H9 (cell line): Measurements from ENCODE around the gene RANBP3. TPM values are rescaled to one million over a fixed set of nuclear protein-coding genes. Genes with fewer than 3 reads are reported as not detected.

Source experiments
- DNase-seq: peaks from one replicate; pipeline ENCODE4 v3.0.0-alpha.2; 2017
- H2AFZ ChIP-seq: one replicate; pipeline ENCODE4 v1.6.1; 2013; ENCODE audit warnings: mild to moderate bottlenecking, low read length, control low read depth, moderate library complexity
- H2AK5ac ChIP-seq: 2 replicates; pipeline ENCODE4 v1.6.1; 2013; ENCODE audit warnings: low read length, control low read depth, mixed read lengths; ENCODE audit not compliant: insufficient read length
- H2BK120ac ChIP-seq: one replicate; pipeline ENCODE4 v1.6.1; 2013; ENCODE audit warnings: low read depth, mild to moderate bottlenecking, low read length, control low read depth, inconsistent platforms; ENCODE audit not compliant: poor library complexity, severe bottlenecking
- H2BK12ac ChIP-seq: 2 replicates; pipeline ENCODE4 v1.6.1; 2013; ENCODE audit warnings: low read length, control low read depth, mixed read lengths, low read depth; ENCODE audit not compliant: insufficient read length
- H2BK15ac ChIP-seq: 2 replicates; pipeline ENCODE4 v1.6.1; 2013; ENCODE audit warnings: low read depth, low read length, control low read depth
- H2BK20ac ChIP-seq: one replicate; pipeline ENCODE4 v1.6.1; 2013; ENCODE audit warnings: low read depth, mild to moderate bottlenecking, low read length, control low read depth, inconsistent platforms; ENCODE audit not compliant: poor library complexity, severe bottlenecking
- H2BK5ac ChIP-seq: 2 replicates; pipeline ENCODE4 v1.6.1; 2013; ENCODE audit warnings: low read length, control low read depth, mixed read lengths; ENCODE audit not compliant: insufficient read length
- H3K14ac ChIP-seq: 2 replicates; pipeline ENCODE4 v1.6.1; 2013; ENCODE audit warnings: low read length, control low read depth; ENCODE audit not compliant: insufficient read depth
- H3K18ac ChIP-seq: 2 replicates; pipeline ENCODE4 v1.6.1; 2013; ENCODE audit warnings: low read depth, mild to moderate bottlenecking, mixed read lengths, low read length, control low read depth; ENCODE audit not compliant: insufficient read length
- H3K23ac ChIP-seq: 2 replicates; pipeline ENCODE4 v1.6.1; 2013; ENCODE audit warnings: low read length, control low read depth, mixed read lengths, low read depth; ENCODE audit not compliant: insufficient read length
- H3K23me2 ChIP-seq: 2 replicates; pipeline ENCODE4 v1.6.1; 2013; ENCODE audit warnings: low read depth, mild to moderate bottlenecking, mixed read lengths, low read length, control low read depth; ENCODE audit not compliant: insufficient read length, poor library complexity, severe bottlenecking
- H3K27ac ChIP-seq: 2 replicates; pipeline ENCODE4 v1.5.1; 2013; ENCODE audit warnings: low read length, control low read depth, mixed read lengths, low read depth; ENCODE audit not compliant: insufficient read length
- H3K27me3 ChIP-seq: 2 replicates; pipeline ENCODE4 v1.6.1; 2013; ENCODE audit warnings: low read length, control low read depth, inconsistent platforms; ENCODE audit not compliant: insufficient read depth
- H3K4ac ChIP-seq: 2 replicates; pipeline ENCODE4 v1.6.1; 2013; ENCODE audit warnings: low read depth, mild to moderate bottlenecking, control low read depth, inconsistent platforms, low read length, moderate library complexity
- H3K4me1 ChIP-seq: 2 replicates; pipeline ENCODE4 v1.6.1; 2013; ENCODE audit warnings: low read length, control low read depth, inconsistent platforms; ENCODE audit not compliant: insufficient read depth
- H3K4me2 ChIP-seq: 2 replicates; pipeline ENCODE4 v1.6.1; 2013; ENCODE audit warnings: low read length, control low read depth, mixed read lengths; ENCODE audit not compliant: insufficient read length, insufficient read depth
- H3K56ac ChIP-seq: 2 replicates; pipeline ENCODE4 v1.6.1; 2013; ENCODE audit warnings: low read depth, mild to moderate bottlenecking, mixed read lengths, low read length, control low read depth; ENCODE audit not compliant: insufficient read length
- H3K79me1 ChIP-seq: 2 replicates; pipeline ENCODE4 v1.6.1; 2013; ENCODE audit warnings: low read depth, mild to moderate bottlenecking, moderate library complexity, low read length, control low read depth, inconsistent platforms; ENCODE audit not compliant: insufficient read depth, poor library complexity, severe bottlenecking
- H3K79me2 ChIP-seq: 2 replicates; pipeline ENCODE4 v1.6.1; 2013; ENCODE audit warnings: low read length, control low read depth, inconsistent platforms; ENCODE audit not compliant: insufficient read depth
- H3K9ac ChIP-seq: 2 replicates; pipeline ENCODE4 v1.6.1; 2013; ENCODE audit warnings: low read length, control low read depth, mixed read lengths; ENCODE audit not compliant: insufficient read length; ENCODE audit errors: extremely low read depth
- H3K9me3 ChIP-seq: one replicate; pipeline ENCODE4 v1.6.1; 2013; ENCODE audit warnings: low read depth, low read length, inconsistent platforms; ENCODE audit not compliant: control insufficient read depth
- H3T11ph ChIP-seq: one replicate; pipeline ENCODE4 v1.6.1; 2013; ENCODE audit warnings: mild to moderate bottlenecking, low read length, control low read depth, inconsistent platforms
- H4K20me1 ChIP-seq: one replicate; pipeline ENCODE4 v1.6.1; 2013; ENCODE audit not compliant: control insufficient read depth, insufficient read length, insufficient read depth
- H4K5ac ChIP-seq: 2 replicates; pipeline ENCODE4 v1.6.1; 2013; ENCODE audit warnings: low read depth, mild to moderate bottlenecking, mixed read lengths, low read length, control low read depth; ENCODE audit not compliant: insufficient read length
- H4K8ac ChIP-seq: replicated peaks from 2 replicates; pipeline ENCODE4 v1.6.1; 2013; ENCODE audit warnings: low read length, control low read depth, mixed read lengths, low read depth; ENCODE audit not compliant: insufficient read length
- H4K91ac ChIP-seq: 2 replicates; pipeline ENCODE4 v1.6.1; 2013; ENCODE audit warnings: low read depth, mild to moderate bottlenecking, moderate library complexity, mixed read lengths, low read length, control low read depth; ENCODE audit not compliant: insufficient read length
- H3K27ac Mint-ChIP-seq, 3 experiments: 2 replicates in 2 of 3; 3 replicates in 1 of 3; pipeline ENCODE4 v1.8.0; 2020 to 2021; ENCODE audit warnings: mixed read lengths in 3 of 3, mild to moderate bottlenecking in 1 of 3, moderate library complexity in 1 of 3
- H3K27me3 Mint-ChIP-seq: 2 replicates; pipeline ENCODE4 v1.8.0; 2021; ENCODE audit warnings: low read depth, mild to moderate bottlenecking, moderate library complexity, mixed read lengths
- H3K36me3 Mint-ChIP-seq, 3 experiments: 2 replicates in 2 of 3; 3 replicates in 1 of 3; pipeline ENCODE4 v1.8.0; 2020 to 2021; ENCODE audit warnings: low read depth in 3 of 3, mixed read lengths in 3 of 3; ENCODE audit not compliant: insufficient read depth in 1 of 3
- H3K4me1 Mint-ChIP-seq, 2 experiments: 2 replicates each; pipeline ENCODE4 v1.8.0; 2020; ENCODE audit warnings: mixed read lengths in 2 of 2
- H3K4me3 Mint-ChIP-seq, 2 experiments: 2 replicates in 1 of 2; 3 replicates in 1 of 2; pipeline ENCODE4 v1.8.0; 2020 to 2021; ENCODE audit warnings: mild to moderate bottlenecking in 2 of 2, mixed read lengths in 2 of 2, moderate library complexity in 1 of 2
- H3K9me3 Mint-ChIP-seq, 2 experiments: 2 replicates in 1 of 2; 3 replicates in 1 of 2; pipeline ENCODE4 v1.8.0; 2020; ENCODE audit warnings: mild to moderate bottlenecking in 2 of 2, mixed read lengths in 2 of 2, moderate library complexity in 1 of 2
- WGBS: extraction: QIAGEN DNeasy Blood & Tissue Kit; methylation state at CpG from one replicate; pipeline ENCODE4 v1.1.7; 2013; ENCODE audit warnings: missing lambda C conversion rate, low lambda C conversion rate, mixed read lengths; ENCODE audit not compliant: insufficient read length; ENCODE audit errors: extremely low coverage; 5-methylcytosine and 5-hydroxymethylcytosine counted together
- total RNA-seq: library from RNA; stranded (reverse); gene quantifications from 2 replicates; pipeline ENCODE4 v1.2.1, GENCODE V29; 2021
- TF ChIP-seq, protein P1 (sequence below): fragments of 200-600 bp; sonication (generic); conservative IDR thresholded peaks from 3 replicates; pipeline ENCODE4 v1.8.0; 2021; ENCODE audit warnings: antibody characterized with exemption, mild to moderate bottlenecking

The RANBP3 gene
- total RNA-seq, 1 experiment from 2014 or later, result 86.5 TPM

DNA sequence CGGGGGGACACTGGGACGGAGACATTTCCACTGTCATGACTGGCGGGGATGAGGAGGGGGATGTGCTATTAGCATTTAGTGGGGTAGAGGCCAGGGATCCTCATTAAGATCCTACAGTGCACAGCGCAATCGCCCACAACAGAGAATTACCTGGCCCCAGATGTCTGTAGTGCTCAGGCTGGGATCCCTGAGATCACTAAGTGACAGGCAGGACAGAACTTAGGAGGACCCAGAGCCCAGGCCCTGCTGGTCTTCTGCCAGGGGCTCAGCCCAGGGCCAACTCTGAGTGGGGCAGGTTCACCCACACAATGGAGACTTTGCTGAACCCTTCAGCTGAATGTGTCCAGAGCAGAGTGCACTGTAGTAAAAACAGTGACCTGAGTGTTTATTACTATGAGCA lies 4.6 kb downstream of the RANBP3 start:
- Histone ChIP-seq H3K79me2 (peaks cover 60% of the 10 kb centered on the region), H4K20me1 (no peaks in the 10 kb centered on the region), H3K9me3 (no peaks in the 10 kb centered on the region), H4K5ac (no peak overlapping the region), H3K18ac (no peak overlapping the region), H2BK15ac (no peak overlapping the region), H3K9ac (no peak overlapping the region), H3T11ph (no peak overlapping the region), H3K4ac (no peak overlapping the region), H2AK5ac (no peak overlapping the region), H3K4me2 (no peak overlapping the region), H3K4me1 (peaks cover 4% of the 10 kb centered on the region; the same call in 1 of the 2 replicates), H2BK5ac (no peak overlapping the region), H2AFZ (no peak overlapping the region), H3K56ac (no peak overlapping the region), H2BK12ac (no peak overlapping the region), H3K27ac (no peak overlapping the region), H4K91ac (no peak overlapping the region), H2BK20ac (no peak overlapping the region), H3K23ac (no peak overlapping the region), H3K14ac (no peak overlapping the region), H3K23me2 (peaks cover 7% of the 10 kb centered on the region), H3K27me3 (no peaks in the 10 kb centered on the region; the same call in 1 of the 2 replicates), H4K8ac (no peak overlapping the region), H2BK120ac (no peak overlapping the region), H3K79me1 (peaks cover 40% of the 10 kb centered on the region)
- no CpG with 5 or more reads among the region's 5 CpGs for WGBS
- TF ChIP-seq, protein P1, sequence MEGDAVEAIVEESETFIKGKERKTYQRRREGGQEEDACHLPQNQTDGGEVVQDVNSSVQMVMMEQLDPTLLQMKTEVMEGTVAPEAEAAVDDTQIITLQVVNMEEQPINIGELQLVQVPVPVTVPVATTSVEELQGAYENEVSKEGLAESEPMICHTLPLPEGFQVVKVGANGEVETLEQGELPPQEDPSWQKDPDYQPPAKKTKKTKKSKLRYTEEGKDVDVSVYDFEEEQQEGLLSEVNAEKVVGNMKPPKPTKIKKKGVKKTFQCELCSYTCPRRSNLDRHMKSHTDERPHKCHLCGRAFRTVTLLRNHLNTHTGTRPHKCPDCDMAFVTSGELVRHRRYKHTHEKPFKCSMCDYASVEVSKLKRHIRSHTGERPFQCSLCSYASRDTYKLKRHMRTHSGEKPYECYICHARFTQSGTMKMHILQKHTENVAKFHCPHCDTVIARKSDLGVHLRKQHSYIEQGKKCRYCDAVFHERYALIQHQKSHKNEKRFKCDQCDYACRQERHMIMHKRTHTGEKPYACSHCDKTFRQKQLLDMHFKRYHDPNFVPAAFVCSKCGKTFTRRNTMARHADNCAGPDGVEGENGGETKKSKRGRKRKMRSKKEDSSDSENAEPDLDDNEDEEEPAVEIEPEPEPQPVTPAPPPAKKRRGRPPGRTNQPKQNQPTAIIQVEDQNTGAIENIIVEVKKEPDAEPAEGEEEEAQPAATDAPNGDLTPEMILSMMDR, result no peak
- H3K9me3 Mint-ChIP-seq, result no peaks in the 10 kb centered on the region; a peak in 1 of 5 replicates
- peaks cover 33 to 37% of the 10 kb centered on the region in 2 experiments for H3K4me1 Mint-ChIP-seq
- no peak overlapping the region for H3K4me3 Mint-ChIP-seq
- no peak overlapping the region; a peak in 1 of 7 replicates for H3K27ac Mint-ChIP-seq
- peaks cover 2% of the 10 kb centered on the region; the same call in 1 of the 2 replicates for H3K27me3 Mint-ChIP-seq
- peaks cover 15 to 35% (median 21%) of the 10 kb centered on the region in 3 experiments for H3K36me3 Mint-ChIP-seq
- DNase-seq, result no peak
